NOMO-1 (cell line): ENCODE results near the gene CXCL11.
A peak's percentile ranks its signal among the peaks of the same experiment; 100 is the strongest.
"Not testable (repeated sequence)": the region's sequence is repeated elsewhere in the genome, so short reads cannot be mapped to it uniquely, and the experiment has no call there.

Source experiments
- DNase-seq, 2 experiments: peaks; one replicate each; lab custom pipeline; 2025; ENCODE audit not compliant: unreplicated experiment in 2 of 2; lab: John Stamatoyannopoulos, UW

Gene CXCL11

DNA sequence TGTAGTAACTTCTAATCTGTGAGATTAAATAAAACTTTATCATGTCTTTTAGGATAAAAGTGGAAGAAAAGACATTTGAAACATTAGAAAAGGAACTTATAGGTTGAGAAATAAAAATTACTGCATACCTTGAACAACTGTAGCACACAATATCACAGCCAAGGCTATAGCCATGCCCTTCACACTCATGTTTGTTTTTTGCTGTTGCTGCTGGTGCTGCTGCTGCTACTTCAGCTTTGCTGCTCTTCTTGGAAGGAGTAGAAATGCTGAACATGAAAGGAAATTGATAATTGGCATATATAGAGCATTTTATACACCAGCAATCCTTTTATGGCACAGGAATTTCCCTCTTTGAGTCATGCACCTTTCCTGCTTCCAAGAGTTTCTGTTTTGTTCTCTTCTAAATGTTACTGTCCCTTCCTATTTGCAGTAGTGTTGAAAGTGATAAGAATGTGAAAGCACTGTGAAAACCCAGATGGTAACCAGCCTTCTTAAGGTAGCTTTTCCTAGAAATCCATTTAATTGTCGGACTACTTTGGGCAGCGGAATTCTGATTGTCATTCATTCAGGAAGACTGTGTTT is at the start of gene CXCL11:
Gene CXCL11, minus strand, starts transcription at position 272 of the 582 bp plus-strand sequence. Its CDS starts 83 bp downstream, at position 189.
- DNase-seq, result no peak

DNA sequence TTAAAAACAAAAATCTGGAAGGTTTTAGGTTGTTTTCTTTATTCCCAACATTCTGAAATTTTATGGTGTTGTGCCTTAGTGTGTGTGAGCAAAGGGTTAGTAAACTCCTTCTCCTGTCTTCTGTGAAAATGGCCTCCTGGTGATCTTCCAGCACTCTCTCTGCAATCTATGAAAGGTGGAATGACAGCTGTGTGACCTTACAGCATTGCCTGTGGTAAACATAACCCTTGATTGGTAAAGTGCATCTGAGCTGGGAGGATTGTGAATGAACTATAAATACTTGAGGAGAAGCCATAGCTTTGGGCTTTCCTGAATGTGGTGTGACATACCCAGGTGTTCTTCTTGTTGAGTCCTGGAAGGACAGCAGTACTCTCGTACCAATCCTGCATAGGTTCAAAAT is 48.7 kb upstream of the CXCL11 start:
- no peak for DNase-seq

- no peak for DNase-seq
These were observed 47.6 kb upstream of the CXCL11 start for GRCh38 chr4:76083386-76083988.

- no peak for DNase-seq
These were observed 42.3 kb upstream of the CXCL11 start for GRCh38 chr4:76078033-76078613.

DNA sequence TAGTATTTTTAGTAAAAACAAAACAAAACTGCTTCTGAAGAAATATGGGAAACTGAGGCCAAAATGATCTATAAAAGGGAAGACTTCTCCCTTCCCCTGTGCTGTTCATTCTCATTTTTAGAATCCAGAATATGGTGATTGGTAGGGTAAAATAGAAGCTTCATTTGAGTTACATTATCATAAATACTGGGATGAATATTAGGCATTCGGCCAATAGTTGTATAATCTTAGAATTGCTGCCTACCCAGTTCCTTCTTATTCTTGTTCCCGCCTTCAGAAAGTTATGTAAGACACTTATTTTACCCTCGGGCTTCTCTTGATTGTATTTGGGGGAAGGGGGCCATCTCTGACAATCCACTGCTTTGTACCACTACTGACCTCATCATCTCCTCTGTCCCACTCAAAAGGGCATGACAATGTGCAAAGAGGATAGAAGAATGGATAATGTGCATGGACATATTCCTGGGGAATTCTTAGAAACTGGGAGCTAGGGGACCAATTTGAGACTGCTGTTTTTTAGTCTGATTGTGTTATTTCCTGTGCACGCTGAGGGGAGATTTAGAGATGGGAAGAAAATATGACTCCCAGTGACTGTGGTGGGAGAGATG is 39.2 kb upstream of the CXCL11 start:
- no peak for DNase-seq

GRCh38 chr4:76074468-76074867 is 38.6 kb upstream of the CXCL11 start, which contains the start of gene ART3:
Gene ART3, plus strand, starts transcription at chr4:76074709. Its CDS starts 1,181 bp downstream, at chr4:76075890.
- no peak for DNase-seq

DNA sequence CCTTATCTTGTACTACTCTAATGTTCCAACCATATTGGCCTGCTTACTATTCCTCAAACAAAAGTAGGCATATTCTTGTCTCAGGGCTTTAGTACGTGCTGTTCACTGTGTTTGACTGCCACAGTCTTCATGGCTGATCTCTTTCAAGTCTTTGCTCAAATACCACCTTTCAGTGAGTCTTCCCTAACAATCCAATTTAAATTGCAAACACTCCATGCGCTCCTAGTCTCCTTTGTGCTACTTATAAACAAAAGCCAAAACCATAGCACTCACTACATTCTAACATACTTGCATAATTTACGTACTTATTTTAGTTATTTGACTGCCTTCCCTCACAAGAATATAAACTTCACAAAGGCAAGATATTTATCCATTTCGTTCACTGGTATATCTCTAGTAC is 36.9 kb upstream of the CXCL11 start:
- DNase-seq, result no peak

- DNase-seq, result peak; percentile 27 to 82
These were observed 31.9 kb upstream of the CXCL11 start for GRCh38 chr4:76067652-76068286.

- no peak for DNase-seq
These were observed 30.7 kb upstream of the CXCL11 start for GRCh38 chr4:76066546-76066945.

DNA sequence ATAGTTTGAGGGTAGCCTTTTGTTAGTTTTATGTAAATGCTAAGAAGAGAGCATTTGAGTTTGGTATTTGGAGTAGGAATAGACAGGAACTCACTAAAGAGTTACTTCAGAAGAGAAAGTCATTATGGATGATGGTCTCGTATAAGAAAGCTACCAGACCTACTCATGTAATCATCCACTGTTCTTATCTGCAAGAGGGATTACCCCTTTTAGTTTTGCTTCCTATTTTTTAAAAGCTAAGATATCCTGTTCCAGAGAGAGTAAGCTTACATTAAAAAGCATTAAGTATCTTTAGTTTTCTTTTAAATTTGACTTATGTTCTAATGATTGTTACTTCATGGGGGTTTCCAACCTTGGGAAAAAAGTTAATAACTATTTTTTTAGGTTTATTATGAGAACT is 26.1 kb upstream of the CXCL11 start:
- DNase-seq, result peak; percentile 10 to 90

GRCh38 chr4:76061421-76061820 is 25.6 kb upstream of the CXCL11 start:
- DNase-seq, result no peak

GRCh38 chr4:76060506-76060905 is 24.6 kb upstream of the CXCL11 start:
- peak; percentile 21 to 69 for DNase-seq

GRCh38 chr4:76059750-76060149 is 23.9 kb upstream of the CXCL11 start:
- peak; percentile 52 to 93 for DNase-seq

- DNase-seq, result peak in 1 of 2 experiments; percentile 49
These were observed 23.1 kb upstream of the CXCL11 start for GRCh38 chr4:76058888-76059426.

GRCh38 chr4:76058302-76058701 is 22.4 kb upstream of the CXCL11 start:
- DNase-seq, result peak in 1 of 2 experiments; percentile 26

DNA sequence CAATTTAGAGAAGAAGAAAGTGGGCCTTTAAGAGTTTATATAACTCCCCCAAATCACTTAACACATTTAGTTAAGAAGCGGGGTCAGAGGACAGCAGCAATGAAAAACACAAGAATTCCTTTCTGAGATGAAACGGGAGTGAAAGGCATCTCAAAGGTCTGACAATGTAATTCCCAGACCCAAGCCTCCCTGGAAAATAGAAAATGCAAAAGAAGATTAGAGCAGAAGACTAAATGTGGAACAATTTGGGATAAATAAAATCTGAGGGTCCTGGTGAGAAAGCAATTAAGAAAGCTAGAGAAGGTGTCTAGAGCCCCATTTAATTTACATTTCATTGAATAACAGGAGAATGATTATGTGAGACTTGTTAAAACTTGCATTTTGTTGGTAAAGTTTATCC is 19.6 kb upstream of the CXCL11 start:
- peak in 1 of 2 experiments; percentile 3 for DNase-seq

GRCh38 chr4:76055016-76055415 is 19.1 kb upstream of the CXCL11 start:
- peak; percentile 14 to 54 for DNase-seq

DNA sequence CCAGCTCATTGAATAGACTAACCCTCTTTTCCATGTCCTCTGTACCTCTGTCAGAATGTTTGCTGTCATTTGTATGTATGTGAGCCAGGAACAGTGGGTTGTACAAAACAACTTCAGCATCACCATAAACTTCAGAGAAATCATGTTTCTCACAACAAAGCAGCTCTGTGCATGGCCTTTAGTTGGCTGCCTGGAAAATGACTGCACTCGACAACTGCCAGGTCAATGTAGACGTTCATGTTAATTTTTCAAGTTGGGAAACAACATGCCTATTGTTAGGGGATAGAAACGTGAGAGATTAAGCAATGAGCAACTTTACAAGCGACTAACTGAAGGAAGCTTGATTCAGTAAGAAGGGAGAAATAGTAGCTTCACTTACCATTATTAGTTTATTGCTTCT is 17.9 kb upstream of the CXCL11 start:
- peak; percentile 10 to 65 for DNase-seq

DNA sequence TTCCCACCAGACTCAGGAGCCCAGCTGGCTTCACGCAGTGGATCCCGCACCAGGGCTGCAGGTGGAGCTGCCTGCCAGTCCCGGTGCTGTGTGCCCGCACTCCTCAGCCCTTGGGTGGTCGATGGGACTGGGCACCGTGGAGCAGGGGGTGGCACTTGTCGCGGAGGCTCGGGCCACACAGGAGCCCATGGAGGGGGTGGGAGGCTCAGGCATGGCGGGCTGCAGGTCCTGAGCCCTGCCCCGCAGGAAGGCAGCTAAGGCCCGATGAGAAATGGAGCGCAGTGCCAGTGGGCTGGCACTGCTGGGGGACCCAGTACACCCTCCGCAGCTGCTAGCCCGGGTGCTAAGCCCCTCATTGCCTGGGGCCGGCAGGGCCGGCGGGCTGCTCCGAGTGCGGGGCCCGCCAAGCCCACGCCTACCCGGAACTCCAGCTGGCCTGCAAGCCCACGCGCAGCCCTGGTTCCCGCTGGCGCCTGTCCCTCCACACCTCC is 14.7 kb upstream of the CXCL11 start:
- DNase-seq, result not testable (repeated sequence)

DNA sequence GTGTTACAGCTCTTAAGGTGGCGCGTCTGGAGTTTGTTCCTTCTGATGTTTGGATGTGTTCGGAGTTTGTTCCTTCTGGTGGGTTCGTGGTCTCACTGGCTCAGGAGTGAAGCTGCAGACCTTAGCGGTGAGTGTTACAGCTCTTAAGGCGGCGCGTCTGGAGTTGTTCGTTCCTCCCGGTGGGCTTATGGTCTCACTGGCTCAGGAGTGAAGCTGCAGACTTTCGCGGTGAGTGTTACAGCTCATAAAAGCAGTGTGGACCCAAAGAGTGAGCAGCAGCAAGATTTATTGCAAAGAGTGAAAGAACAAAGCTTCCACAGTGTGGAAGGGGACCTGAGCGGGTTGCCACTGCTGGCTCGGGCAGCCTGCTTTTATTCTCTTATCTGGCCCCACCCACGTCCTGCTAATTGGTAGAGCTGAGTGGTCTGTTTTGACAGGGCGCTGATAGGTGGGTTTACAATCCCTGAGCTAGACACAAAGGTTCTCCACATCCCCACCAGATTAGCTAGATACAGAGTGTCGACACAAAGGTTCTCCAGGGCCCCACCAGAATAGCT is 14.1 kb upstream of the CXCL11 start:
- DNase-seq, result not testable (repeated sequence)
